Measurements from ENCODE around the gene KCNMA1. TPM values are rescaled to one million over a fixed set of nuclear protein-coding genes. Genes with fewer than 3 reads are reported as not detected.

Gene KCNMA1
- total RNA-seq, 1 donor, result 77.8 TPM

- no peaks in the 10 kb centered on the region for H4K20me1 ChIP-seq (ENCODE audit: insufficient read depth, low read length)
- no peak overlapping the region for H3K4me2 ChIP-seq (ENCODE audit: insufficient read depth, low read length)
- no peaks in the 10 kb centered on the region for H3K4me1 ChIP-seq (ENCODE audit: insufficient read depth, low read length)
- H3K27ac ChIP-seq (ENCODE audit: low read depth, low read length), result no peak overlapping the region
- no peak overlapping the region for H2AFZ ChIP-seq (ENCODE audit: low read length)
- H3K4me3 ChIP-seq (ENCODE audit: insufficient read depth, low read length), result no peak overlapping the region
- DNase-seq (ENCODE audit: insufficient read length, low spot score, missing footprints), result no peak
- no peaks in the 10 kb centered on the region for H3K36me3 ChIP-seq (ENCODE audit: insufficient read depth, low read length)
- H3K9me3 ChIP-seq (ENCODE audit: low read depth, low read length), result no peaks in the 10 kb centered on the region
- TF ChIP-seq CTCF (IDR thresholded peaks at IDR 0.05; ENCODE audit: extremely low read depth, low read depth, low read length), result no peak
- no peaks in the 10 kb centered on the region for H3K79me2 ChIP-seq (ENCODE audit: insufficient read depth, low read length)
- no peaks in the 10 kb centered on the region for H3K27me3 ChIP-seq (ENCODE audit: insufficient read depth, low read length)
Observed at GRCh38 chr10:77023396-77023795, 614.2 kb downstream of the KCNMA1 start.

GRCh38 chr10:77022671-77023070, 614.9 kb downstream of the KCNMA1 start:
- no peaks in the 10 kb centered on the region for H3K4me1 ChIP-seq (ENCODE audit: insufficient read depth, low read length)
- H3K79me2 ChIP-seq (ENCODE audit: insufficient read depth, low read length), result no peaks in the 10 kb centered on the region

GRCh38 chr10:77021966-77022490, 615.6 kb downstream of the KCNMA1 start:
- Histone ChIP-seq H4K20me1 (ENCODE audit: insufficient read depth, low read length) (no peaks in the 10 kb centered on the region), H3K27me3 (ENCODE audit: insufficient read depth, low read length) (no peaks in the 10 kb centered on the region), H3K27ac (ENCODE audit: low read depth, low read length) (no peak overlapping the region), H3K79me2 (ENCODE audit: insufficient read depth, low read length) (no peaks in the 10 kb centered on the region), H3K4me3 (ENCODE audit: insufficient read depth, low read length) (no peak overlapping the region), H3K9me3 (ENCODE audit: low read depth, low read length) (no peaks in the 10 kb centered on the region), H3K4me2 (ENCODE audit: insufficient read depth, low read length) (no peak overlapping the region), H3K36me3 (ENCODE audit: insufficient read depth, low read length) (no peaks in the 10 kb centered on the region), H3K4me1 (ENCODE audit: insufficient read depth, low read length) (peaks cover under 1% of the 10 kb centered on the region), H2AFZ (ENCODE audit: low read length) (no peak overlapping the region)
- TF ChIP-seq CTCF (IDR thresholded peaks at IDR 0.05; ENCODE audit: extremely low read depth, low read depth, low read length), result no peak
- no peak for DNase-seq (ENCODE audit: insufficient read length, low spot score, missing footprints)

More at GRCh38 chr10:77022671-77023070, 614.9 kb downstream of the KCNMA1 start:
- H3K9me3 ChIP-seq (ENCODE audit: low read depth, low read length), result no peaks in the 10 kb centered on the region
- no peaks in the 10 kb centered on the region for H3K36me3 ChIP-seq (ENCODE audit: insufficient read depth, low read length)
- H3K4me2 ChIP-seq (ENCODE audit: insufficient read depth, low read length), result no peak overlapping the region
- no peaks in the 10 kb centered on the region for H4K20me1 ChIP-seq (ENCODE audit: insufficient read depth, low read length)
- no peak overlapping the region for H3K27ac ChIP-seq (ENCODE audit: low read depth, low read length)
- H2AFZ ChIP-seq (ENCODE audit: low read length), result no peak overlapping the region
- TF ChIP-seq CTCF (IDR thresholded peaks at IDR 0.05; ENCODE audit: extremely low read depth, low read depth, low read length), result no peak
- H3K27me3 ChIP-seq (ENCODE audit: insufficient read depth, low read length), result no peaks in the 10 kb centered on the region
- H3K4me3 ChIP-seq (ENCODE audit: insufficient read depth, low read length), result no peak overlapping the region
- DNase-seq (ENCODE audit: insufficient read length, low spot score, missing footprints), result no peak

- no peak overlapping the region for H3K4me2 ChIP-seq (ENCODE audit: insufficient read depth, low read length)
- H3K27me3 ChIP-seq (ENCODE audit: insufficient read depth, low read length), result no peaks in the 10 kb centered on the region
- no peaks in the 10 kb centered on the region for H3K36me3 ChIP-seq (ENCODE audit: insufficient read depth, low read length)
- no peaks in the 10 kb centered on the region for H4K20me1 ChIP-seq (ENCODE audit: insufficient read depth, low read length)
- H3K4me1 ChIP-seq (ENCODE audit: insufficient read depth, low read length), result peaks cover 11% of the 10 kb centered on the region
- no peak overlapping the region for H3K4me3 ChIP-seq (ENCODE audit: insufficient read depth, low read length)
- H2AFZ ChIP-seq (ENCODE audit: low read length), result no peak overlapping the region
- TF ChIP-seq CTCF (IDR thresholded peaks at IDR 0.05; ENCODE audit: extremely low read depth, low read depth, low read length), result no peak
- no peak overlapping the region for H3K27ac ChIP-seq (ENCODE audit: low read depth, low read length)
- no peak for DNase-seq (ENCODE audit: insufficient read length, low spot score, missing footprints)
- H3K9me3 ChIP-seq (ENCODE audit: low read depth, low read length), result no peaks in the 10 kb centered on the region
- no peaks in the 10 kb centered on the region for H3K79me2 ChIP-seq (ENCODE audit: insufficient read depth, low read length)
Observed at GRCh38 chr10:77020426-77021040, 617.1 kb downstream of the KCNMA1 start.

Measured in osteoblast (primary cell).